CD4-positive, alpha-beta T cell (primary cell): ENCODE measurements around the gene SUPT3H. TPM values are rescaled to one million over a fixed set of nuclear protein-coding genes. Genes with fewer than 3 reads are reported as not detected.

Experiments
- ATAC-seq: fragments of 200-7000 bp; cut with Tn5 transposase; one replicate; pipeline ENCODE4 v1.10.0; 2022; ENCODE audit warnings: mild to moderate bottlenecking; ENCODE audit not compliant: poor library complexity
- CTCF ChIA-PET: fragments of 350-600 bp; sonication (Branson Sonifier 250); formaldehyde crosslinking; loops from one replicate; lab custom pipeline; 2021; ENCODE audit warnings: antibody characterized with exemption, inconsistent platforms; lab: Charles Lee
- POLR2A ChIA-PET: fragments of 350-600 bp; sonication (Branson Sonifier 250); formaldehyde crosslinking; loops from one replicate; lab custom pipeline; 2021; ENCODE audit warnings: antibody characterized with exemption, inconsistent platforms; lab: Charles Lee
- DNase-seq, 14 experiments: peaks; one replicate each; pipeline ENCODE4 v3.0.0-alpha.2; 2013 to 2020; ENCODE audit warnings: mixed read lengths in 2 of 14
- H3K27ac ChIP-seq, 2 donors: one replicate each; pipeline versions ENCODE4 v1.5.1 to v1.7.0; 2013; ENCODE audit warnings: low read length in 2 of 2, low read depth in 1 of 2, mild to moderate bottlenecking in 1 of 2
- H3K27me3 ChIP-seq, 2 experiments: 1 replicate in 1 of 2; 2 replicates in 1 of 2; pipeline versions ENCODE4 v1.6.1 to v1.7.0; 2013; ENCODE audit warnings: low read length in 2 of 2, control low read depth in 1 of 2, mild to moderate bottlenecking in 1 of 2, moderate library complexity in 1 of 2; ENCODE audit not compliant: insufficient read depth in 2 of 2, control insufficient read depth in 1 of 2
- H3K36me3 ChIP-seq: one replicate; pipeline ENCODE4 v1.6.1; 2013; ENCODE audit warnings: low read length, control low read depth; ENCODE audit not compliant: insufficient read depth
- H3K4me1 ChIP-seq: one replicate; pipeline ENCODE4 v1.6.1; 2013; ENCODE audit warnings: low read length, control low read depth; ENCODE audit not compliant: insufficient read depth
- H3K4me3 ChIP-seq: one replicate; pipeline ENCODE4 v1.5.1; 2013; ENCODE audit warnings: mild to moderate bottlenecking, low read length, moderate library complexity
- H3K9me3 ChIP-seq, 2 experiments: 1 replicate in 1 of 2; 2 replicates in 1 of 2; pipeline versions ENCODE4 v1.6.1 to v1.7.0; 2013; ENCODE audit warnings: low read length in 2 of 2, mild to moderate bottlenecking in 2 of 2, control low read depth in 1 of 2, moderate library complexity in 1 of 2; ENCODE audit not compliant: control insufficient read depth in 1 of 2, insufficient read depth in 1 of 2
- H3K27ac Mint-ChIP-seq: one replicate; pipeline ENCODE4 v1.8.0; 2020; ENCODE audit warnings: mixed read lengths
- H3K27me3 Mint-ChIP-seq: one replicate; pipeline ENCODE4 v1.8.0; 2021; ENCODE audit warnings: mixed read lengths
- H3K36me3 Mint-ChIP-seq: one replicate; pipeline ENCODE4 v1.8.0; 2021; ENCODE audit warnings: low read depth, mixed read lengths
- H3K4me1 Mint-ChIP-seq: one replicate; pipeline ENCODE4 v1.8.0; 2021; ENCODE audit warnings: low read depth, mixed read lengths
- H3K4me3 Mint-ChIP-seq: one replicate; pipeline ENCODE4 v1.8.0; 2020; ENCODE audit warnings: mild to moderate bottlenecking, mixed read lengths
- H3K9me3 Mint-ChIP-seq: one replicate; pipeline ENCODE4 v1.8.0; 2020; ENCODE audit warnings: mixed read lengths
- CTCF ChIP-seq: fragments of 200-600 bp; IDR thresholded peaks from one replicate; pipeline ENCODE4 v1.8.0; 2022; ENCODE audit warnings: antibody characterized with exemption, mild to moderate bottlenecking
- intact Hi-C, 2 experiments: fragments of 100-400 bp; cut with DNase I in 1 of 2; cut with micrococcal nuclease in 1 of 2; formaldehyde crosslinking; loops; one replicate each; pipeline versions ENCODE4 v1.15.1 to v1.9.0; 2023 to 2025; cut with DNase I, micrococcal nuclease
- total RNA-seq, 174 experiments: library from RNA in 2 of 174; stranded (reverse) in 2 of 174; gene quantifications; one replicate each; pipeline ENCODE4 v1.2.3 and lab custom pipeline; 2021 to 2026

Gene SUPT3H
- total RNA-seq, 2 experiments from 2014 or later, result 8.9 to 10.5 TPM

GRCh38 chr6:44828780-44829179 is 549.0 kb downstream of the SUPT3H start:
- no peak overlapping the region for H3K27ac ChIP-seq

GRCh38 chr6:44826025-44826676 is 551.6 kb downstream of the SUPT3H start:
- intact Hi-C loops, result loop anchor here in 1 of 2 experiments (10.0 kb wide), 1 partner anchor 121 kb away; no protein-coding TSS in a partner anchor
- H3K4me1 ChIP-seq, result peaks cover 10% of the 10 kb centered on the region
- H3K27me3 ChIP-seq, result no peaks in the 10 kb centered on the region
- H3K27ac ChIP-seq, result no peak overlapping the region
- H3K27me3 Mint-ChIP-seq, result no peaks in the 10 kb centered on the region
- no peaks in the 10 kb centered on the region for H3K9me3 ChIP-seq
- peaks cover 24% of the 10 kb centered on the region for H3K4me1 Mint-ChIP-seq
- no peak overlapping the region for H3K4me3 ChIP-seq
- DNase-seq, result no peak
- H3K36me3 ChIP-seq, result peaks cover 3% of the 10 kb centered on the region
- no peak for ATAC-seq
- ChIA-PET POLR2A (no interaction called here), CTCF (interaction anchor here (0.6 kb wide), 1 partner anchor 181 kb away, joined by 3 read pairs; no protein-coding TSS in a partner anchor)
- peaks cover 20% of the 10 kb centered on the region for H3K36me3 Mint-ChIP-seq
- no peak overlapping the region for H3K27ac Mint-ChIP-seq
- no peaks in the 10 kb centered on the region for H3K9me3 Mint-ChIP-seq
- H3K4me3 Mint-ChIP-seq, result no peak overlapping the region
- no peak for TF ChIP-seq CTCF

More at GRCh38 chr6:44828780-44829179, 549.0 kb downstream of the SUPT3H start:
- Mint-ChIP-seq H3K27me3 (no peaks in the 10 kb centered on the region), H3K36me3 (peaks cover 16% of the 10 kb centered on the region), H3K4me3 (no peak overlapping the region), H3K9me3 (no peaks in the 10 kb centered on the region), H3K4me1 (peaks cover 38% of the 10 kb centered on the region), H3K27ac (peak overlapping the region; percentile 3)
- ChIA-PET CTCF (no interaction called here), POLR2A (no interaction called here)
- Histone ChIP-seq H3K4me3 (no peak overlapping the region), H3K27me3 (no peaks in the 10 kb centered on the region), H3K36me3 (peaks cover 3% of the 10 kb centered on the region), H3K4me1 (peaks cover 10% of the 10 kb centered on the region), H3K9me3 (no peaks in the 10 kb centered on the region)
- intact Hi-C loops, result loop anchor here in 1 of 2 experiments (10.0 kb wide), 1 partner anchor 124 kb away; no protein-coding TSS in a partner anchor
- peak in 1 of 14 experiments; percentile 12 for DNase-seq
- no peak for ATAC-seq
- no peak for TF ChIP-seq CTCF

GRCh38 chr6:44825273-44825672 is 552.5 kb downstream of the SUPT3H start:
- Mint-ChIP-seq H3K27ac (no peak overlapping the region), H3K4me3 (no peak overlapping the region), H3K4me1 (peaks cover 17% of the 10 kb centered on the region), H3K36me3 (peaks cover 26% of the 10 kb centered on the region), H3K9me3 (no peaks in the 10 kb centered on the region), H3K27me3 (no peaks in the 10 kb centered on the region)
- Histone ChIP-seq H3K27me3 (no peaks in the 10 kb centered on the region), H3K27ac (no peak overlapping the region), H3K9me3 (no peaks in the 10 kb centered on the region), H3K4me3 (no peak overlapping the region), H3K4me1 (peaks cover 10% of the 10 kb centered on the region), H3K36me3 (peaks cover 3% of the 10 kb centered on the region)
- ATAC-seq, result no peak
- no peak for DNase-seq
- ChIA-PET CTCF (no interaction called here), POLR2A (no interaction called here)
- intact Hi-C loops, result loop anchor here in 1 of 2 experiments (10.0 kb wide), 1 partner anchor 120 kb away; no protein-coding TSS in a partner anchor
- no peak for TF ChIP-seq CTCF
